GM21576 (cell line): ENCODE data around the gene RAB22A.
"Not testable (repeated sequence)": the region's sequence is repeated elsewhere in the genome, so short reads cannot be mapped to it uniquely, and the experiment has no call there.

Source experiments
- ATAC-seq: cut with Tn5 transposase; IDR thresholded peaks from one replicate; pipeline ENCODE4 v1.9.1; 2021; ENCODE audit warnings: mild to moderate bottlenecking, moderate library complexity; ENCODE audit not compliant: unreplicated experiment

The RAB22A gene

DNA sequence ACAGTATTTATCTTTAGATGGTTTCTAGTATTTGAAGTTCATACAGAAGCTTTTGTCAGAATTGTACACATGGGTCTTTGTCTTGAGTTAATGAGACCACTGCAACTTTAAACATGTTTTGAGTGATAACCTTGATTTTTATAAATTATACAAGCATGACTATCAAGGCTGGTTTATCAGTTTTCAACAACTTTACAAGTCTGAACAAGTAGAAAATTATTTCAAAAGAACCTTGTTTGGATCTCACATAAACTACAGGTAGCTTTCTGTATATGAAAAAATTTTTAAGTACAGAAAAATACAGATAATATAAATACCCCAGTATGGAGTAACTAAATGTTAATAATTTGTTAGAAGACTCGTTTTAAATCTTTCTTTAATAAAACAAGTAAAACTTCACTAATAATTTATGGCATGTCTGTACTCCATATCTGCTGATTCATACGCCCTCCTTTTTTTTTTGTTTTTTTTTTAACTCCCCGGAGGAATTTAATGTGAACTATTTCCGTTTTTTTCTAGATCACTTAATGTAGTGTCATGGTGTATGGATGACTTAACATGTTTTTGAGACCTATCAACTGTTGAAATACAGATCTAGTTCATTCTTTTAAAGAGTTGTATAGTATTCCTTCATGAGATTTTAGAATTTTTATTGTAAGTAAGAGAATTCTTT is 97.8 kb downstream of the RAB22A start:
- ATAC-seq = no peak

DNA sequence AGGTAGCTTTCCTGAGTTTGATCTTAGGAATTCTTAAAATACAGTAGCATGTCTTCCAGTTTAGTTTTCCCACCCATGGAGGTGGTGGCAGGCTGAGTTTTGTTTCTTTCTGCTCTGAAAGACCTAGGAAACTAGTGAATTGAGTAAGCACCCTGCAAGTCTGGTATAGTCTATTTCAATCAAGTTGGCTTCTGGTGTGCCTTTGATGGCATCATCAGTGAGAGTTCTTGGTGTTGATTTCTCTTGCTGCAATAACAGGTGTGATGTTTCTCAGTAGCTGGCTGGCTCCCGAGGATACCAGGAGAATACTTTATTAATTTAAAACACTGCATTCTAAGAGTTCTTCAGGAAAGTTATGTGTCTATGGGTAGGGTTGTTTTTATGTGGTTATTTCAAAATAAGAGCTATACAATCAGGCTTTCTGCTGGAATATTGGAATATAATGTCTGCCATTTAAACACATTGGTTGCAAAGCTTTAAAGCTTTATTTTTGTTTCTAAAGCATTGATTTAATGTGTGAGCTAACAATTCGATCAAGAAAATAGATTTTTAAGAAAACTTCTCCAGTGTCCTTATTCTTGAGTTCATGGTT is 98.5 kb downstream of the RAB22A start:
- ATAC-seq = peak; percentile 61

DNA sequence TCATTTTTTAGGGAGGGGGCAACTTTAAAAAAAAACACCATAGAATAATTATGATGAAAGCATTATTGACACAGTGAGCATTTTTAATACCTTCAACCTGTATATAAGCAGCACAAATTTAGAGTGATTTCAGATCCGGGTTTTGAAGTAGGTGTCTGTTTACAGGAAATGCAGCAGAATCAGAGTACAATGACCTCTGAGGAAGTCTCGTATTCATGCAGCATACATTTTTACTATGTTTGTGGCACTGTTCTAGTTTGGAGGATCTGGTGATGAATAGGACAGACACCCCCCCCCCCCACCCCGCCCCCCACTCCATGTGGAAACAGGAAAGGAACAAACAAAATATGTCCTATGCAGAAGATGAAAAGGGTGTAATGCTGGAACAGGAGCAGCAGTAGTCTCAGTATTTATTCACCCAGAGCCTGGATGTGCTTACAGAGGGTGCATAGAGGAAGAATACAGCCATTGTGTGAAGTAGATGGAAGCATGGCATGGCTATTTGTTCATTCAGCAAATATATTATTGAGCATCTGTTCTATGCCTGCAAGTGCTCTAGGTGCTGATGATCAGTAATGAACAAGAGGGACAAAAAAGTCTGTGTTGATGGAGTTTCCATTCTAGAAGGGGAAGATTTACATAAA is 99.2 kb downstream of the RAB22A start:
- no peak for ATAC-seq

DNA sequence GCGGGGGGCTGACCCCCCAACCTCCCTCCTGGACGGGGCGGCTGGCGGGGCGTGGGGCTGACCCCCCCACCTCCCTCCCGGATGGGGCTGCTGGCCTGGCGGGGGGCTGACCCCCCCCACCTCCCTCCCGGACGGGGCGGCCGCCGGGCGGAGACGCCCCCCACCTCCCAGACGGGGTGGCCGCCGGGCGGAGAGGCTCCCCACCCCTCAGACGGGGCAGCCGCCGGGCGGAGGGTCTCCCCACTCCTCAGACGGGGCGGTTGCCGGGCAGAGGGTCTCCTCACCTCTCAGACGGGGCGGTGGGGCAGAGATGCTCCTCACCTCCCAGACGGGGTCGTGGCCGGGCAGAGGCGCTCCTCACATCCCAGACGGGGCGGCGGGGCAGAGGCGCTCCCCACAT is 104.7 kb downstream of the RAB22A start:
- ATAC-seq = not testable (repeated sequence)

DNA sequence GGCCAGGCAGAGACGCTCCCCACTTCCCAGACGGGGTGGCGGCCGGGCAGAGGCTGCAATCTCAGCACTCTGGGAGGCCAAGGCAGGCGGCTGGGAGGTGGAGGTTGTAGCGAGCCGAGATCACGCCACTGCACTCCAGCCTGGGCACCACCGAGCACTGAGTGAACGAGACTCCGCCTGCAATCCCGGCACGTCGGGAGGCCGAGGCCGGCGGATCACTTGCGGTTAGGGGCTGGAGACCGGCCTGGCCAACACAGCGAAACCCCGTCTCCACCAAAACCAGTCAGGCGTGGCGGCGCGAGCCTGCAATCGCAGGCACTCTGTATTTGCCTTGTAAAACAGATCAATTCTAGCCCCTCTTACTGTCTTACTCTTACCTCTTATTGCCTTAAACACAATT is 105.3 kb downstream of the RAB22A start:
- ATAC-seq = not testable (repeated sequence)

DNA sequence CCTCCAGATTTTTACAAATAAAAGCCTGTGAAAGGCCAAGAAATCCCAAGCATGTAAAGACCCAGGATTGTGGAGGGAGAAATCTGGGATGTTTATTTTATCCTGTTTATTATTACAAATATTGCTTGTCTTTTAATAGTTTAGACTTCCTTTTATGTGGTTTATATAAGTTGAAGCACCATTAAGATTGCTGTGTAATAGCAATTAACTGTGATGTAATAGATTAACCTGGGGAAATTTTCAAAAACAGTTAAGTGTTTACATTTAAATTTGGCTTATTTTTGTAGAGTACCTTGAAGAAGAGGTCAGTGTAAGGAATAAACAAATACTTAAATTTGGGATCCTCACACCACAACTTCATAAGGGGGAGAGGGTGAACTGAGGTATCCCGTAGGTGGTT is 106.5 kb downstream of the RAB22A start:
- no peak for ATAC-seq

DNA sequence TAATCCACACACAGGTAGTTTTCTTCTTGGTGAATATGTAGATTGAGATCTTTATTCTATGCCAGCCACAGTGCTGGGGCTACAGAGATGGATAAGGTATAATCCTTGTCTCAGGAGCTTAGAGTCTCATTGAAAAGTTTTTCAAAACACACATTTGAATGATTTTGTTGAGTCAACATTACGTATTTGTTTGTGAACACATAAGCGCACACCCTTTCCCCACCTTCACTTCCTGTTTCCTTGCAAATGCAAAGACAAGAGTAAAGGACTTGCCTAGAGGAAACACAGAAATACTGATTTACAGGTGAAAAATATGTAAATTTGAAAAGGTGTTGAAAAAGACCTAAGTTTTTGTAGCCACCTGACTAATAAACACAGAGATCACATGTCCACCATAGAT is 107.3 kb downstream of the RAB22A start:
- ATAC-seq = no peak
